IPS-NIHi7 (cell line): ENCODE data around the gene MEIS1.

Experiments used
- DNase-seq: peaks from one replicate; pipeline ENCODE4 v3.0.0; 2012; ENCODE audit warnings: mixed read lengths; ENCODE audit errors: extremely low spot score

MEIS1 gene

DNA sequence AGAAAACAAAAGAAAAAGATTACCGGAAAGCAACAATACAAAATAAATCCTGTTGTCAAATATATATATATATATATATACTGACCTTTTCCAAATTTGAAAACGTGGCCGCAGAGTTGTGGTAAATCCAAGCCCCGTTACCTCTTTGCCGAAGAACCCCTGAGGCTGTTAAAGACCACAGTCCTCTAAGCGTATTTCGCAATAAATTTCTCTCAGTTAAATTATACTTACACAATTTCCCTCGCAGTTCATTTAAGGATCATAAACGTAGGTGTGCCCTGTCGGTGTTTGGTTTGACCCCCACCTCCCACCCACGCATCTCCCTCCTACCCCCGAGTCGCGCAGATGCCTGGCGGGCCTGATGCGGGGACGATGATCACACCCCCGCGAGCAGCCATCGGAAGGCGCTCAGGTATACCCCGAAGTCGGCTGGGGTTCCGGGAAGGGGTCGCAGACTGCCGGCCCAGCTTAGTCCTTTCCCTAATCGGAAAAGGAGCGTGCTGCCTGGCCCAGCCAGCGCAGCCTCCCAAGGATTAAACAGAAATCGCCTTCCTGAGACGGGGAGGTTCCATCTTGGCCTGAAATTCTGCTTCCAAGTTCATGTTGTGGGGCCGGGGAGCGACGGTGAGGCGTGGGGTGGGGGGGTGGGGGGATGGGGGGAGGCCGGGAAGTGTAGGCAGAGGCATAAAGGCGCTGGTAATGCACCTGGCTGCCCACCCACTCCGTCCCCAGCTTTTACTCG lies 2.9 kb upstream of the MEIS1 start:
- no peak for DNase-seq

DNA sequence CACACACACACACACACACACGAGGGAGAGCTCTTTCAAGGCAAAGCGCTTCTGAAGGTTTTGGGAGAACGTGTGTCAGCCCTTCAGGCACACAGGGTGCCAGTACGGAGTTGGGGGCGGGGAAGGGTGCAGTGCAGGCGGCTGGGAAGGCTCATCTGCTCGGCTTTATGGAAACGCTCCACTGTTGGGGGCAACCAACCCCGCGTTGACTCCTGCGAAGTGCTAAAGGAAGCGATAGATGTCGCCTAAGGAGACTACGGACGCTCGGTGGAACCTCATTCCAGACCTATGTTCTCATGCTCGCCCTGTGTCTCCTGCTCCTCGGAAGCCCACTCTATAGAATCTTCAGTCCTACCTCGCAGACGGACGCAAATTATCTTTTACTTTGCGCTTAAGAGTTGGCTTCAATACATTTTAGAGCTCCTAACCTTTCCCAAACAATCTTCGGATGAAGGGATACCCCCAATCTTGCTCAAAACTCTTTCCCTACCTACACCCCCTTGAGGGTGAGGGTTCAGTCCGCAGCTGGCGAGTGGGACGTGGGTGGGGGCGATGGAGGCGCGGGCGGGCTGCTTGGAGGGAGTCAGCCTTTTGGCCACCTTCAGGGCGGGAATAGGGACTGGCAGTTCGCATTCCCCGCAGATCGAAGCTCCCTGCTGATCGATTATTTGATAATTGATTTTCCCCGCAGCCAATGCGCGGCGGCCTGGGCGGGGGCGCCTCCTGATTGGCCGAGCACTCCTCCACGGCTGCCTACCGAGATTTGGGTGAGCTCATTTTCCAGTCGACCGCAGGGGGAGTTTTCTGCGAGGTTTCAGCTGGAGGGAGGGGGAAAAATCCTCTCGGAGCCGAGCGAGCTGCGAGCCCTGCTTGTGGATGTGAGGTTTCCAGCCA lies 1.9 kb upstream of the MEIS1 start:
- peak; percentile 84 for DNase-seq

DNA sequence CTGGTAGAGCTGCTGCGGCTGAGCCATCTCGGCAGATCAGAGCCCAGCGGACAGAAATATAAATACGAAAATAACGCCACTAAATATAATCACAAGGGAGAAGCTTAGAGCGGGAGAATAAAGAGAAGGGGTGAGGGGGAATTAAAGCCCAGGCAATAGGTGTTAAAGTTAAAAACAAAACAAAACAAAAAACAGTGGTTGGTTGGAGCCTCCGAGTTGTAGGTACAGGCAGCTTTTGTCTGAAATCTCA lies 1.3 kb upstream of the MEIS1 start:
- no peak for DNase-seq

DNA sequence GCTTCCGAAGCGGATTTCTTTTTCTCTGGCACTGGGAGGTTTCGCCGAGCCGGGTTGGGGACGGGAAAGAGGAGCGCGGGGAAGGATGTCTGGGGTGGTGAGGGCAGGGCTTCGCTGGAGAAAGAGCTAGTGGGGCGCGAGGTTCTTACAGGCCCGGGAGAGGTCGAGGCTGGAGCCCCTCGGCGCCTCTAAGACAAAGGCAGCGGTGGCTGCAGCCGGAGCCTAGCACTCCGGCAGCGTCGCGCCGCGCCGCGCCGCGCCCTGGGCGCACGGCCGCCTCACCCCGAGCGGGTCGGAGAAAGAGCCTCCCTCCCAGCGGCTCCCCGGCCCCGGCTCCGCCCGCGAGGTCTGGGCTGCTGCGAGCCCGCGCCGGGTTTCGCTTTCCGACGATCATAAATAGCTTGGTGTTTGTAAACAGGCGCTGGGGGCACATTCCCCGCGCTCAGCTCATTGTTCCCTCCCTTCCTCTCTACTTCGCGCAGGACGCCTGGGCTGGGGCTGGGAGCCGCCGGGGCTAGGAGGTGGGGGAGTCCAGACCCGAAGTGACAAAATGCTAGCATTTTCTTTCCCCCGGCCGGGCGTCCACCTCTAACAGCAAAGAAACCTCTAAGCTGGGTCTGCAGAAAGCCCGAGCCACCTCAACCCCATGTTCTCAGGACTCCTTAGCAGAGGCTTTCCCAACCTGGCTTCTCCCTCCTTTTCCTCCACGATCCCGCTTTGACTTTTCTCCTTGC lies 813 bp upstream of the MEIS1 start:
- DNase-seq: no peak

DNA sequence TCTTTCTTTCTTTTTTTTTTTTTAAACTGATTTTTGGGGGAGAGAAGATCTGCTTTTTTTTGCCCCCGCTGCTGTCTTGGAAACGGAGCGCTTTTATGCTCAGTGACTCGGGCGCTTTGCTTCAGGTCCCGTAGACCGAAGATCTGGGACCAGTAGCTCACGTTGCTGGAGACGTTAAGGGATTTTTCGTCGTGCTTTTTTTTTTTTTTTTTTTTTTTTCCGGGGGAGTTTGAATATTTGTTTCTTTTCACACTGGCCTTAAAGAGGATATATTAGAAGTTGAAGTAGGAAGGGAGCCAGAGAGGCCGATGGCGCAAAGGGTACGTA lies 587 bp downstream of the MEIS1 start:
- no peak for DNase-seq

DNA sequence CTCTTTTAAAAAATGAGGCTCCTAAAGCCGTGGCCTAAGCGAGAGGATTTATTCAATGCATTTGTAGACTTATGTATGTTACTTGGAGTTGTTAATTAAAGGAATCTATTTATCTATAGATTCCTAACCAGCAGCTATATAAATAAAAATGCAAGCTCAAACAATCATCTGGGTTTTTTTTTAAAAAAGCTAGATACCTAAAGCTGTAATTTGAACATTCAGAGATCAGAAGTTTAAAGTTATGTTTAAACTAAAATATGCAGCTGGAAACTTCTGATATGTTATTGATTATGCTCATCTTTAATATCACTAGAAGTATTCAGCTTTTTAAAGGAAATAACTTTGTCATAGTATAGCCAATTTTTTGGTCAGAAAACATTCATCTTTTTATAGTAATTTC lies 1.0 kb downstream of the MEIS1 start:
- no peak for DNase-seq

DNA sequence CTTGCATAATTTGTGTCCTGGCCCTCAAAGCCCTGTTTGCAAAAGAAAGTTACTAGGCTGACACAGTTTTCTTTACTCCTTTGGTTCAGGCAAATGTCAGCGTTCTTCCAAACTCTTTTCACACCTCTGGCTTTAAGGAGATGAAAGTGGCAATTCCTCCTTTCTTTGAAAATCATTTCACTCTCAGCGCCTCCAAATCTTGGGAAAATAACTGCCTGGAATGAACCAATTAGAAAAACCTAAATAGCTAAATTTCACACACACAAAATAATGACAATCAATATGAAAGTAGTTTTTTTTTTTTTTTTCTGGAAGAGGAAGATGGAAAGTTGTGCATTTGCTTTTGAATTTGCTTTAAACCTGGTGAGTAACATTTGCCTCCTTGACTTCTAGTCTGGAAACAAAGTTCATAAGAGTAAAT lies 1.7 kb downstream of the MEIS1 start:
- no peak for DNase-seq

DNA sequence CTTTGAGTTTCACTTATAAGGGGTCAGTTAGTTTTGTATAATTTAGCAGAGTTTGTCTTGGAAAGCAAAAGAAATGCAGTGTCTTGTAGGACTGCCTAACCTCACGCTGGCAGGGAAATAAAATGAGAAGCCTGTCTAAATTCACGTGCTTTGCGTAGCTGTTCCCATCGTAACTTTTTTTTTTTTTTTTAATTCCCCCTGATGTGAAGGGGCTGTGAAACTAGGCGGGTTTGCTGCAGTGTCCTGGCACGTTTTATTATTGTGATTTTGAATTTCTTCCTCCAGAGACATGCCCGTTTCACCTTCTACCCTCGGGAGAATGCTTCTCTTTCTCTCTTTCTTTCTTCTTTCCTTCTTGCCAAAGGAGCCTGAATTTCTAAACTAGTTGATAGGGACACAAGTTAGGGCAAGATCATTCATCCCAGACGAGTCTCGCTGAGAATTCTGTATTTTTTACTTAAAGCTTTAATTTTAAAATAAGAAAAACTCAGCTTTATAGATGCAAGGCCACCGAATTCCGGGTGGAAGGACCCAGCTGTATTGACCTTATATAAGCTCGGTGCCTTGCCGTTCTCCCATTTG lies 2.3 kb downstream of the MEIS1 start:
- no peak for DNase-seq

DNA sequence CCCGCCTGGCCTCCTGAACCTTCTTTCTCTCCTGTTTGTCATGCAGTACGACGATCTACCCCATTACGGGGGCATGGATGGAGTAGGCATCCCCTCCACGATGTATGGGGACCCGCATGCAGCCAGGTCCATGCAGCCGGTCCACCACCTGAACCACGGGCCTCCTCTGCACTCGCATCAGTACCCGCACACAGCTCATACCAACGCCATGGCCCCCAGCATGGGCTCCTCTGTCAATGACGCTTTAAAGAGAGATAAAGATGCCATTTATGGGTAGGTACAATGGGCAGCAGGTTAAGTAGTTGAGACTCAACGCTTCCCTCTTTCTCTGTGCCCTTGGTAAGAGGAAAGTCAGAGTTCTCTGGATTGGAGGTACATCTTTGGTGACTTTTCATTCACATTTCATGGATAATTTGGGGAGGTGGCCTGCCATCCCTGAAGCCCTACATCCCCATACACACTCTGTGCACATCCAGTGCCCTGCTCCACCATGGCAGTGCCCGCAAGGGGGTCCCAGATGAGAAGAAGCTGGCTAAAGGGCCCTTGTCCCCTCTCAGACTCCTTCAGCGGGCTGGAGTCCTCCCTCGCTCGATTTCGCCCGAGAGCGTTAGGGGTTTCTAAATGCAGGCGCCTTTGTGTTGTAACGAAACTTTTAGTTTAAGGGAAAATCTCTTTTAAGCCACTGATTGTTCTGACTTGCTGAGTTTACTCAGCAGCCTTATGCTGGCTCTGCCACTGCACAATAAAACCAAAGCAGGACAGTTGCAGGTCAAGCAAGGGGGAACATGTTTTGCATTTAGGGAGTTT lies 3.0 kb downstream of the MEIS1 start:
- DNase-seq: no peak

DNA sequence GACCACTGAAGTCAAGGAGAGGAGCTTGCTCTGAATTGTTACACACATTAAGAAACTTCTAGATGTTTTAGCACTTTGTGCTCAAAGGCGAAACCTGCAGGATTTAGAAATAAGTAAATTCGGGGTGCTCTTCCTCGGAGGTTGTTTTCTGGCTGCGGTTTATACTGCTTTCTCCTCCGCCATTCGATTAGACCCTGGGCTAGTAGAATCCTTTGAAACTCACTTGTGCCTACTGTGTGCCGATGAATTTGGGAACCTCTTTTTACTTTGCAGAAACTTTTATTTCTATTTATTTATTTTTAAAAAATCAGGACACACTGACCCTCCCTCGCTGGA lies 3.5 kb downstream of the MEIS1 start:
- DNase-seq: no peak

DNA sequence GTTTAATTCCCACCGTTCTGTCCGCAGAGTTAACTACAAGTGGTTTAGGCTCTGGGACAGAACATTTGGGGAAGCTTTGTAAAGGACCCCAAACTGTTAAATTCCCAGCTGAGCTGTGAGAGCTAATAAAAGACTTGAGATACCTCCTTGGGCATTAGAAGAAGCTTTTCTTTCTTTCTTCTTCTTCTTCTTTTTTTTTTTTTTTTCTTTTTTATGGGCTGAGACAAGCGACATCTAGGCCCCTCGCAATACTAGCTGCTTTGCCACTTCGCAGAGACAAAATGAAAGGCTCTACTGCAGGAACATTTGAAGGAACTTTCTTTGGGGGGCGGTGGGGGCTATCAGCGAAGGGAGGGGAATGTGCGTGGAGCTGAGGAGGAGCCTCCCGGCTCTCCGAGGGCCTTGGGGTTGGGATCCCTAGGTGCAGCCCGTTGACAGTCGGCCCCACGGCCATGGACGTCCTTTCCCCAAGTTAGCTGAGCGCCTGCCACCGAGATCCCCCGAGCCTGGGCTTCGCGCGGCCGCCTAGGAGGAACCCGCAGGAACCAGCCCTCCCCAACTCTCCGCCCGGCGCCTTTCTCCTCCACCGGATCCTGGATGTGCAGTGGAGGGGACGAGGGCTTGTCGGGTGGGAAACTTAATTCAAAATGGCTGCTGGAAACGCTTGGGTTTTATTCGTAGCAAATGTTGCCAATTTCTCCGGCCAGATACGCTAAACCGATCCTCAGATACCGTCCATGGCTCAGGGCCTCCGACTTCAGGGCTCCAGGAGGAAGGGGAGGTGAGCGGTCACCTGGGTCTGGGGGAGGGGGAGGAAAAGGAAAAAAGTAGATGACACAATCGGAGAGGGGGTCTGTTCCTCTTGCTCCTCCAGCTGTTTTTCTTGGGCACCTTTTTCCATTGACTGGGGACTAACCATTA lies 4.2 kb downstream of the MEIS1 start:
- no peak for DNase-seq

DNA sequence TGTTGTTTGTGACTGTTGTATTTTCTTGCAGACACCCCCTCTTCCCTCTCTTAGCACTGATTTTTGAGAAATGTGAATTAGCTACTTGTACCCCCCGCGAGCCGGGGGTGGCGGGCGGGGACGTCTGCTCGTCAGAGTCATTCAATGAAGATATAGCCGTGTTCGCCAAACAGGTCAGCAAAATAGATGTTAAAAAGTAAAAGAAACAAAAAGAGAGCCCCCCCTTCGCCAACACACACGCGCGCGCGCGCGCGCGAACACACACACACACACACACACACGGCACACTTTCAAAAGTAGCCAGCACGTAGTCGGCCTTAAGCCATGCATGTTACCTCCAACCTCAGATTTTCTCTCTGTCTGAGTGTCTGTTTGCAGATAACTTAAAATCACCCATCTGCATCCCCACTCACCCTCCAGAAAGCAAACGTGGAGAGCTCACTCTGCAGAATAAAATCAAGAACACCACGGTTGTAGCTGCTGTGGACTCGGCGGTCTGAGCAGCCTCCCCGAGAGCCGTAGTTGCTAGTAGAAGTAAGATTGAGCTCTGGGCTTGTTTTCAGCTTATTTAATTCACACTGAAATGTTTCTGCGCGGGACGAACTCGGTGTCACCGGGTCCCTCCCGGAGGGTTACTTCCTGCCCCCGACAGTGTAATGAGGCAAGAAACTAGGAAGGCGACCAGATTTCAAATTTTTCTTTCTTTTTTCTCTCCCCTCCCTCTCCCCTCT lies 5.1 kb downstream of the MEIS1 start:
- DNase-seq: no peak

DNA sequence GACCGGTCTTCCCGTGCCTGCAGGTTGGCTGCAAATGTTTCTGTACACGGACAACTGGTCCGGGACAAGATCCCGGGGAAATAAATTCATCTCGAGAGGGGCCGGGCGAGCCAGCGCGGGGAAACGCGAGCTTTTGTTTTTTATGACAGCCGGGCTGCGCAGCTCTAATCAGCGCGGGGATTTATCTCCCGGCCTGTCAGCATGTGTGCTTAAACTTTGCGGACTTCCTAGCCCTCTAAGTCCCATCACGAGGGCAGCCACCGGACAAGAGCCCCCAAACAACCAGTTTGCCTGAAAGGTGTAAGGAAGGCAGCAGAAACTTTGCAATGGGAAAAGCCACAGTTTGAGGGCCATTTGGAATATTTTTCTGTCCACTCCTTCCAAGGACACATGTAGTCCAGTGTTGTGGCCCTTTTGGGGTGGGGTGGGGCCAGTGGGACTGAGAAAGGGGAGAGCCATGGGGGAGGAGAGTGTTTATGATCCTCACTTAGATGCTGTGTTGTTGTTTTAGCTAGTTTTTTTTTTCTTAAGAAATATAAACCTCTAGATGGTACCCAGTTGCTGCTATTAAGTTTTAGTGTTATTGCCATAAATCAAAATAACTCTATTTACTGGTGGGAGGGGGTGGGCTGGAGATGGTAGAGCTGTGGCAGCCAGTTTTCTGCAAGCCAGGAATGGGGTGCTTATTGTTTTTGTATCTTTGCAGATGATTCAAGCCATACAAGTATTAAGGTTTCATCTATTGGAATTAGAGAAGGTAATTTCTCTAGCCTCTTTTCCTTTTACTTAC lies 6.0 kb downstream of the MEIS1 start:
- no peak for DNase-seq

DNA sequence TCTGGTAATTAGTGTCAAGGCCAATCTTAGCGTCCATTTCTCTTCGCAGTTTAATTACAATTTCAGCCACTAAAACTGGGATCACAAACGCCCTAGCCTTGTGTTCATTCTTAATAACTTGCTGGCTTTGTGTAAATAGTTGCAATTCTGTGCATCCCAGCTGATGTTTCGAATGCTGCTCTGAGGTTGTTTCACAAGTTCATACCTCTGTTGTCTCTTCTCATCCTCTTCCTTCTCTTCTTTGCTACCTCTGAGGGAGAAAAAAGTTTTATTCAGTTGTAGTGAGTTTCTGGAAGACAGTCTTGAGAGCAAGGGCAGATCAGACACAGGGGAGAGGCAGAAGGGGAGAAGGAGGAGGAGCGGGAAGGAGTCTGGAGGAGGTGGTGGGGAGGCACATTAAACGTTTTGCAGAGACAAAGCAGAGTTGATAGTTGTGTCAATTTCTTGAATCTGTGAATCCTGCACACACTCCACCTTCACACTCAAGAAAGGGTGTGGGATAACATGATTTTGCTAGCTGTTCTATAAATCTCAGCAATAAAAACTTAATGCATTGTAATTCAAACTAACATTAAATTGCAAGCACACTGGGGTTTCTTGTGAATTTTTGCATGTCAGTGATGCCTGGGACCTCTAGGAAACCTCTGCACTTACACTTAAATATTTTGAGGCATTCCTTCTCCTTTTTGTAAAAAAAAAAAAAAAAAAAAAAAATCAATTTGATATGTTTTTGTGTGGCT lies 6.8 kb downstream of the MEIS1 start:
- no peak for DNase-seq

DNA sequence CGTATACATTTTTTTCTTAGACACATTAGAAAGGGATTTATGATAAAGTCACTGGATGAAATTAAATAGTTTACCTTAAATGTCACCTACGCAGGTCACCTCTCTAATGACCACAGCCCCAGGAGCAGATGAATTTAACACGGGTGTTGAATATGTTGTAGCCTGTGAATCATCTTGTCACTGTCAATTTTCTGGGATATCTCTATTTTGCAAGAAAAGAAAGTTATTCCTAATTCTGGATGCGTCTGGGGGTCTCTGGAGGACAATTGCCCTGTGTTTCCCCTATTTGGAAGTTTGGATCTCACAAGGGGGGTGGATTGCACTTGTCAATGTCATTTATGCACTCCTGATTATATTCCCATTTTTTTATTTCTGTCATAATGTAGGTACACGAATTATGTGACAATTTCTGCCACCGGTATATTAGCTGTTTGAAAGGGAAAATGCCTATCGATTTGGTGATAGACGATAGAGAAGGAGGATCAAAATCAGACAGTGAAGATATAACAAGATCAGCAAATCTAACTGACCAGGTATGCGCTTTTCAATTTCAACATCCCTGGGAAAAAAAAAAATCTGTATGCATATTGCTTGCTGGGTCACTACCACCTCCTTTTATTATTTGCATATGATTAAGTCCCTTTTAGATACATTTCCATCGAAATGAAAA lies 7.7 kb downstream of the MEIS1 start:
- DNase-seq: no peak

DNA sequence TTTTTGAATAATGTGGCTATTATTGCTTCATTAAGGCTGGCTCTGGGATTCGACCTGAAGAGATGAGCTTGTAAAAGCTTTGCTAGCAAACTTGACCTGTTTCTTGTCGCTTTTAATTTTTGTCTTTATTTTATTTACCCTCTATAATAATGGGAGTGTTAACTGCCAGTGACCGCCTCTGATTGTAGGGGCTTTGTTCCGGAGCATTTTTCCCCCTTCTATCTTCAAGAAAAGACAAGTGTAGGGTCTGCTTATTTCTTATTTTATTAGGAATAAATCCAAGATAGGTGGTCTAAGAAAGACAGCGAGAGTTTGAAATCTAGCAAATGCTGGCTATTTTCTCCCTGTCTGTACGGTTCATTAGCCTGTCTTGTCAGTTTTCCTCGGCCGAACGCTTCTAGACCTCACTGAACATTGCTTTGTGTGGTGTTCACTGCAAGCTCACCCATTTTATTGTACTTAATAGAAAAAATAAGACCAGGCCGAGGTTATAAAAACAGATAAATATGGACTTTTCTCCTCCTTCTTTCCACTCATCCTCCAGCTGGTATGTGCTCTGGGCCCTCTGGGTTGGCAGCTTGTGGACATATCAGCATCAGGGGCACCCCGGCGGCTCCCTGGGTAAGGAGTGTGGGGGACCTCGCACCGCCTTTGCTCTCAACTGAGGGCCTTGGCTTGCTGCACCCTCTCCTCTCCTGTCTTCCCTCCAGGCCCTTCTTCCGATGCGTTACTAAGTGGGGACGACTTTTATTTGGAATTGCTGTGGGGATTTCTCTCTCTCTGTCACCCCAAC lies 8.5 kb downstream of the MEIS1 start:
- no peak for DNase-seq
